Activated T-helper 2 cell treated with anti-CD3 and anti-CD28 coated beads, Interferon-gamma antibody, Interleukin-2, Interleukin-4, amounts not matched to agents 10 μg/mL and 5 μg/mL and 100 μg/mL, durations not matched to agents 14 hours and 24 hours and 36 hours (primary cell): ENCODE measurements around the gene POLA1. TPM values are rescaled to one million over a fixed set of nuclear protein-coding genes. Genes with fewer than 3 reads are reported as not detected.

Experiments
- DNase-seq: peaks from one replicate; pipeline ENCODE4 v3.0.0; 2021; ENCODE audit warnings: low spot score
- H3K27ac Mint-ChIP-seq: one replicate; pipeline ENCODE4 v1.8.0; 2021; ENCODE audit warnings: mixed read lengths
- H3K27me3 Mint-ChIP-seq: one replicate; pipeline ENCODE4 v1.8.0; 2021; ENCODE audit warnings: low read depth, mixed read lengths
- H3K36me3 Mint-ChIP-seq: one replicate; pipeline ENCODE4 v1.8.0; 2021; ENCODE audit warnings: low read depth, mixed read lengths
- H3K4me1 Mint-ChIP-seq: one replicate; pipeline ENCODE4 v1.8.0; 2021; ENCODE audit warnings: low read depth, mixed read lengths
- H3K4me3 Mint-ChIP-seq: one replicate; pipeline ENCODE4 v1.8.0; 2021; ENCODE audit warnings: low read depth, mild to moderate bottlenecking, moderate library complexity, mixed read lengths
- H3K9me3 Mint-ChIP-seq: one replicate; pipeline ENCODE4 v1.8.0; 2021; ENCODE audit warnings: mixed read lengths
- intact Hi-C: fragments of 100-400 bp; cut with micrococcal nuclease; formaldehyde crosslinking; loops from one replicate; pipeline ENCODE4 v1.15.1; 2023
- total RNA-seq: library from RNA; stranded (reverse); gene quantifications from 2 replicates; pipeline ENCODE4 v1.2.3, GENCODE V29; 2022

POLA1 gene
- total RNA-seq, 1 donor from 2014 or later: 36.7 TPM

DNA sequence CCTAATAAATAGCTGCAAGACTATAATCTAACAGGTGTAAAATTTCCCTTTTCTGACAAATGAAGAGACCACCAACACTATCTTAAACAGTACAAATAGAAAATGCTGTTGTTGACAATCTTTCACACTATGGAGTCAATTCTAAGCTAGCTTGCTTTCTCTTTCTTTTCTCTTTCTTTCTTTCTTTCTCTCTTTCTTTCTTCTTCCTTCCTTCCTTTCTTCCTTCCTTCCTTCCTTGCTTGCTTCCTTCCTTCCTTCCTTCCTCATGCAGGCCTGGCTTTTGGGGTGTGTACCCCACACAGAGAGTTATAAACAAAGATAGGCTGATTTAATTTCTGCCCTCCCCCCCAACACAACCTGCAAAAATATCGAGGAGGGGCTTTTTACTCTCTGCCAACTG, 330.2 kb downstream of the POLA1 start:
- intact Hi-C loops: no loop called here
- peaks cover 53% of the 10 kb centered on the region for H3K27me3 Mint-ChIP-seq
- no peak for DNase-seq
- H3K4me3 Mint-ChIP-seq: no peak overlapping the region
- H3K36me3 Mint-ChIP-seq: no peaks in the 10 kb centered on the region
- no peak overlapping the region for H3K27ac Mint-ChIP-seq
- H3K4me1 Mint-ChIP-seq: peaks cover 3% of the 10 kb centered on the region
- H3K9me3 Mint-ChIP-seq: no peaks in the 10 kb centered on the region

DNA sequence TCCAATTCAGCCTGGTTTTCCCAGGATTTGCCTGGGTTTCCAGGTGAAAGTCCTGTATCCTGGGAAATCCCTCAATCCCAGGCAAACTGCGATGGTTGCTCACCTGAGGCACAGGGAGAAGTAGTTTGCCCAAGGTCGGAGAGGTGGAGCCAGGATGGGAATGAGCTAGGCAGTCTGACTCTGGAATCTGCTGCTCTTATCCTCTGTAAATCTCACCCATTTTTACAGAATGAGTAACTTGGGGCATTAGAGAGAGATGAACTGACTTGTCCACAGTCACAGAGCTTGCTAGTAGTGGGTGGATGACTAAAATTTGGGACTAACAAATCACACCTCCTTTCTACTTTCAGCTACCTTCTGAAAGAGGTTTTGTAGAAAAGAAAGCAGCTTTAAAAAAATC, 331.9 kb downstream of the POLA1 start:
- Mint-ChIP-seq H3K36me3 (no peaks in the 10 kb centered on the region), H3K27me3 (peaks cover 43% of the 10 kb centered on the region), H3K4me3 (no peak overlapping the region), H3K4me1 (peaks cover 3% of the 10 kb centered on the region), H3K27ac (no peak overlapping the region), H3K9me3 (no peaks in the 10 kb centered on the region)
- intact Hi-C loops: no loop called here
- DNase-seq: no peak

DNA sequence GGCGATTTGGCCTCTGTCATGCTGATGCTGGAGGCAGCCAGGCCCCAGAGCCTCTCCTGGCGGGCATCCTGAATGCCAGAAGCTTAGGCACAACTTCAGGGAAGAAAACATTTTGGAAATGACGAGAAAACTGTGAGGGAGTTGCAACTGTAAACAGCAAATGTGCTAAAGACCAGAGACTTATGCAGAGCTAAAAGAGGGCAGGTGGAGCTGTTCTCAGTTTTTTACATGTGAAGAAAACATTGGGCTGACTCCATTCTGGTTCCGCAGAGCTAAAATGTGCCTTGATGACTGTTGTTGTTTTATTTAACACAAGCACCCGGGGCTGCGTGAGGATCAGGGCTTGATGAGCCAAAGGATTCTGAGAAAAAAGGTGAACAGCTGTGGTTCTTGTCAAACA, 332.9 kb downstream of the POLA1 start:
- DNase-seq: no peak
- Mint-ChIP-seq H3K36me3 (no peaks in the 10 kb centered on the region), H3K4me1 (peaks cover 3% of the 10 kb centered on the region), H3K4me3 (no peak overlapping the region), H3K9me3 (no peaks in the 10 kb centered on the region), H3K27ac (no peak overlapping the region), H3K27me3 (peaks cover 37% of the 10 kb centered on the region)
- intact Hi-C loops: no loop called here

DNA sequence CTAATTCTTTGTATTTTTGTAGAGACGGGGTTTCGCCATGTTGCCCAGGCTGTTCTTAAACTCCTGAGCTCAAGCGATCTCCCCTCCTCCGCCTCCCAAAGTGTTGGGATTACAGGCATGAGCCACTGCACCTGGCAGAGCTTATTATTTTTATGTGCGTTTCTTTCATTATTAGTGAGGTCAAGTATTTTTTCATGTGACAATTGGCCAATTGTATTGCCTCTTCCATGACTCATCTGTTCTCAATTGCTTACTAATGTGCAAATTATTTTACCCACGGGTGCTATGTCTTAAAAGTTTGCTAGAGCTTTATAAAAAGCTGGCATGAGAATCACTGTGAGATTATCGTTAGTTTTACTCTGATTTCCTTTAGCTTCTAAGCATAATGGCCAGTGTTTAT, 335.0 kb downstream of the POLA1 start:
- H3K4me3 Mint-ChIP-seq: no peak overlapping the region
- intact Hi-C loops: no loop called here

DNA sequence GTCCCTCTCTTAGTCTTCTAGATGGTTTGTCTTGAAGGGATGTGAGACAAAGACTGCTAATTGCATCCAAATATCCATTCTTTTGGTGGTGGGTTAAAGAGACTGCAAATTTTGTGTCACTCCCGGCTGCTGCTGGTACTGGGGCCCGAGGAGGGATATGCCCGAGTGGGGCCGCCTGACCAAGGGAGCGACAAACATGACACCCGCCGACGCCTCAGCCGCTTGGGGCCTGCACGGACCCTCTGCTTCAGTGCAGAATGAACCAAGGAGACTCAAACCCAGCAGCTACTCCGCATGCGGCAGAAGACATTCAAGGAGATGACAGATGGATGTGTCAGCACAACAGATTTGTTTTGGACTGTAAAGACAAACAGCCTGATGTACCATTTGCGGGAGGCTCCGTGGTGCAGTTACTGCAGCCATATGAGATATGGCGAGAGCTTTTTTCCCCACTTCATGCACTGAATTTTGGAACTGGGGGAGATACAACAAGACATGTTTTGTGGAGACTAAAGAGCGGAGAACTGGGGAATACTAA, 335.6 kb downstream of the POLA1 start:
- Mint-ChIP-seq H3K27me3 (peaks cover 13% of the 10 kb centered on the region), H3K27ac (no peak overlapping the region), H3K9me3 (no peaks in the 10 kb centered on the region), H3K36me3 (no peaks in the 10 kb centered on the region), H3K4me3 (no peak overlapping the region), H3K4me1 (no peaks in the 10 kb centered on the region)
- DNase-seq: no peak
- intact Hi-C loops: no loop called here

More for the DNA sequence above, 335.0 kb downstream of the POLA1 start:
- Mint-ChIP-seq H3K27ac (no peak overlapping the region), H3K9me3 (no peaks in the 10 kb centered on the region), H3K27me3 (peaks cover 20% of the 10 kb centered on the region), H3K4me1 (no peaks in the 10 kb centered on the region), H3K36me3 (no peaks in the 10 kb centered on the region)
- DNase-seq: no peak

DNA sequence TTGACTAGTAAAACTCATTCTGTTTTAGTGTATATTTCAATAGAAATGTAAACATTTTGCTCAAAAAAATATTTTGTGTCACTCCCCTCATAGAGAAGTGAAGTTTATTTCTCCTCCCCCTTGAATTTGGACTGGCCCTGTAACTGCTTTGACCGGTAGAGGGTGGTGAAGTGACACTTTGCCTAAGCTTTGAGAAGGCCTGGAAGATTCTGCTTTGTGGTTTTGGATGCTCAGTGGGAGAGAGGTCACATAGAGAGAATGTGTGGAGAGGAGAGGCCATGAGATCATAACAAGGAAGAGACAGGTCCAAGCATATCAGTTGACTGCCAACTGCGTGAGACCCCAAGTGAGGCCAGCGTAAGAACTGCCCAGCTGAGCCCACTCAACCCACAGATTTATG, 341.2 kb downstream of the POLA1 start:
- H3K4me1 Mint-ChIP-seq: no peaks in the 10 kb centered on the region
- H3K9me3 Mint-ChIP-seq: no peaks in the 10 kb centered on the region
- H3K4me3 Mint-ChIP-seq: no peak overlapping the region
- peaks cover 5% of the 10 kb centered on the region for H3K27me3 Mint-ChIP-seq
- H3K36me3 Mint-ChIP-seq: no peaks in the 10 kb centered on the region
- intact Hi-C loops: no loop called here
- DNase-seq: no peak
- H3K27ac Mint-ChIP-seq: no peak overlapping the region

DNA sequence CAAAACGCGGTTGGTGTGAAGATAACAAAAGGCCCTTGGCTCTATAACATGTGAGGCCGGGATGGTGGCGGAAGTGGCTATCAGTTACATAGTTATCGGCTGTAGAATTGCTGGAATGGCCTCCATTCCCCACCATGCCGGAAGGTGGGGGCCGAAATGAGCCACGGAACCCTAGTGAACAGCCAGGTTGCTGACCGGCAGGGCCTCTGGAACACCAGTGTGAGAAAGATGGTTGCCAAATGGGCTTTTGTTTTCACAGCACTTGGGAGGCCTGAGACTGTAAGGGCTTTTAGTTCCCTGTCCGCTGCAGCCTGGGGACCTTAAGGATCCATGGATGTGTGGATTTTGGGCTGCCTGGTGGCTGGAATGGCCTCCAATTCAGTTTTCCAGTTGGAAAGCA, 345.3 kb downstream of the POLA1 start:
- Mint-ChIP-seq H3K4me1 (no peaks in the 10 kb centered on the region), H3K27ac (no peak overlapping the region)
- intact Hi-C loops: no loop called here

DNA sequence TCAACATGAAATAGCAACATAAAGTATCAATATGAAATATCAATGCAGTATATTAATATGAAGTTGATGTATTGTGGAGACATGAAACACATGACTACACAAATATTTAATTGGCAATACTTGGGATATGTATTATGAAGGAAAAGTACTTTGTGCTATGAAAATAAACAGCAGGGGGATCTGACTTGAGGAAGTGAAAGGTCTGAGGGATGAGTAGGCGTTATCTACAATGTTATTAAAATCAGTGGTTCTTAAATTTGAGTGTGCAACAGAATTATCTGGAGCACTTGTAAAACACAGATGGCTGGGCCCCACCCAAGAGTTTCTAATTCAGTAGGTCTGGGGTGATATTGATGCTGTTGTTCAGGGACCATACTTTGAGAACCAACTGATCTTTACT, 349.5 kb downstream of the POLA1 start:
- no peaks in the 10 kb centered on the region for H3K9me3 Mint-ChIP-seq
- no peak overlapping the region for H3K4me3 Mint-ChIP-seq
- no peaks in the 10 kb centered on the region for H3K4me1 Mint-ChIP-seq
- intact Hi-C loops: no loop called here
- no peak overlapping the region for H3K27ac Mint-ChIP-seq
- no peaks in the 10 kb centered on the region for H3K36me3 Mint-ChIP-seq
- no peaks in the 10 kb centered on the region for H3K27me3 Mint-ChIP-seq
- no peak for DNase-seq

More for the DNA sequence above, 345.3 kb downstream of the POLA1 start:
- DNase-seq: no peak
- Mint-ChIP-seq H3K27me3 (peaks cover 5% of the 10 kb centered on the region), H3K9me3 (no peaks in the 10 kb centered on the region), H3K4me3 (no peak overlapping the region), H3K36me3 (no peaks in the 10 kb centered on the region)

Other genes with a start within 250 kb of the POLA1 start
- gene PDK3, start 228.6 kb upstream of the POLA1 start, total RNA-seq: 24.6 and 26.4 TPM in 2 replicates
- 0.09 and 0.21 TPM in 2 replicates for gene PCYT1B, start 46.6 kb upstream of the POLA1 start, total RNA-seq